AG09309 (cell line): Measurements from ENCODE around the gene RHBDL3.

Experiments used
- DNase-seq: peaks from one replicate; pipeline ENCODE4 v3.0.0-alpha.2; 2010; ENCODE audit warnings: low read depth
- H3K4me3 ChIP-seq: 2 replicates; pipeline ENCODE4 v1.5.1; 2011; ENCODE audit warnings: mild to moderate bottlenecking, low read depth, low read length, moderate library complexity; ENCODE audit not compliant: control insufficient read depth
- CTCF ChIP-seq: IDR thresholded peaks from 2 replicates; pipeline ENCODE4 v1.5.1; 2011; ENCODE audit warnings: mild to moderate bottlenecking, low read depth, low read length, inconsistent platforms; ENCODE audit not compliant: insufficient read depth, control insufficient read depth; ENCODE audit errors: missing control alignments

RHBDL3 gene

GRCh38 chr17:32355649-32356377 is 90.2 kb downstream of the RHBDL3 start:
- DNase-seq = no peak
- TF ChIP-seq CTCF = no peak

GRCh38 chr17:32356378-32356743 is 90.7 kb downstream of the RHBDL3 start:
- TF ChIP-seq CTCF = no peak
- H3K4me3 ChIP-seq = no peak overlapping the region

More at GRCh38 chr17:32355649-32356377, 90.2 kb downstream of the RHBDL3 start:
- H3K4me3 ChIP-seq = no peak overlapping the region

DNA sequence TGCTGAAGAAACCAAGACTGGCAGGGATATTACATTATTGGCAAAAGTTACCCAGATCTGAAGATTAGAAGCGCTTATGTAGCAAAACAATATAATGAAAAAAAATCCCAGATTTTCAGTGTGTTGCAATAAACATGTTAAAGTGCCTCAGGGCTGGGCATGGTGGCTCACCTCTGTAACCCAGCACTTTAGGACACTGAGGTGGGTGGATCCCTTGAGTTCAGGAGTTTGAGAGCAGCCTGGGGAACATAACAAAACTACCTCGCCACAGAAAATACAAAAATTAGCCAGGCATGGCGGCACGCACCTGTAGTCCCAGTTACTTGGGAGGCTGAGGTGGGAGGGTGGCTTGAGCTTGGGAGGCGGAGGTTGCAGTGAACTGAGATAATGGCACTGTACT is 91.1 kb downstream of the RHBDL3 start:
- no peak for DNase-seq
- H3K4me3 ChIP-seq = no peak overlapping the region
- no peak for TF ChIP-seq CTCF

More at GRCh38 chr17:32356378-32356743, 90.7 kb downstream of the RHBDL3 start:
- DNase-seq = no peak

GRCh38 chr17:32357615-32358014 is 92.0 kb downstream of the RHBDL3 start:
- H3K4me3 ChIP-seq = no peak overlapping the region
- no peak for DNase-seq
- TF ChIP-seq CTCF = no peak

- TF ChIP-seq CTCF = no peak
- no peak for DNase-seq
- no peak overlapping the region for H3K4me3 ChIP-seq
Observed at GRCh38 chr17:32361270-32361669, 95.6 kb downstream of the RHBDL3 start.

- TF ChIP-seq CTCF = no peak
- no peak for DNase-seq
- H3K4me3 ChIP-seq = no peak overlapping the region
Observed at GRCh38 chr17:32370426-32370825, 104.8 kb downstream of the RHBDL3 start.
